DND-41 (cell line): ENCODE measurements around the gene CMTR2.

Experiments used
- ATAC-seq: fragments of 200-7000 bp; cut with Tn5 transposase; 3 replicates; pipeline ENCODE4 v1.9.1; 2021; ENCODE audit warnings: low read depth; ENCODE audit not compliant: insufficient read depth
- DNase-seq: peaks from one replicate; pipeline ENCODE4 v3.0.0-alpha.2; 2020
- H2AFZ ChIP-seq: 2 replicates; pipeline ENCODE4 v1.6.0; 2012; ENCODE audit warnings: low read depth, low read length
- H3K27ac ChIP-seq: 2 replicates; pipeline ENCODE4 v1.5.1; 2012; ENCODE audit warnings: low read length, inconsistent platforms
- H3K27me3 ChIP-seq: fragments of 200-600 bp; sonication (generic); 2 replicates; pipeline ENCODE4 v1.6.0; 2012; ENCODE audit warnings: low read length, mild to moderate bottlenecking, inconsistent platforms; ENCODE audit not compliant: insufficient read depth, poor library complexity
- H3K36me3 ChIP-seq: 2 replicates; pipeline ENCODE4 v1.5.1; 2012; ENCODE audit warnings: low read length, inconsistent platforms; ENCODE audit not compliant: insufficient read depth
- H3K4me1 ChIP-seq: 2 replicates; pipeline ENCODE4 v1.5.1; 2012; ENCODE audit warnings: mild to moderate bottlenecking, low read length; ENCODE audit not compliant: insufficient read depth
- H3K4me2 ChIP-seq: 2 replicates; pipeline ENCODE4 v1.6.0; 2012; ENCODE audit warnings: mild to moderate bottlenecking, moderate library complexity, low read length, inconsistent platforms; ENCODE audit not compliant: insufficient read depth
- H3K4me3 ChIP-seq, 2 experiments: fragments of 200-600 bp in 1 of 2; shearing (Covaris generic) in 1 of 2; 2 replicates each; pipeline ENCODE4 v1.5.1; 2012 to 2016; ENCODE audit warnings: inconsistent platforms in 2 of 2, low read length in 2 of 2, mild to moderate bottlenecking in 2 of 2, low read depth in 1 of 2, moderate library complexity in 1 of 2
- H3K79me2 ChIP-seq: 2 replicates; pipeline ENCODE4 v1.6.0; 2012; ENCODE audit warnings: low read length, inconsistent platforms; ENCODE audit not compliant: insufficient read depth
- H3K9ac ChIP-seq: 2 replicates; pipeline ENCODE4 v1.6.0; 2012; ENCODE audit warnings: low read depth, mild to moderate bottlenecking, inconsistent platforms, low read length, moderate library complexity
- H3K9me3 ChIP-seq: 2 replicates; pipeline ENCODE4 v1.5.1; 2012; ENCODE audit warnings: low read length, moderate library complexity, mild to moderate bottlenecking, inconsistent platforms; ENCODE audit not compliant: insufficient read depth, severe bottlenecking
- H4K20me1 ChIP-seq: 2 replicates; pipeline ENCODE4 v1.6.0; 2012; ENCODE audit warnings: low read length; ENCODE audit not compliant: insufficient read depth
- EZH2 ChIP-seq: IDR thresholded peaks from 3 replicates; pipeline ENCODE4 v1.6.1; 2012; ENCODE audit warnings: borderline replicate concordance, low read depth, mild to moderate bottlenecking, moderate library complexity, low read length, inconsistent platforms; ENCODE audit not compliant: severe bottlenecking
- TF ChIP-seq, protein P1 (sequence below): IDR thresholded peaks from 2 replicates; pipeline ENCODE4 v1.5.1; 2012; ENCODE audit warnings: borderline replicate concordance, low read length, moderate library complexity, mild to moderate bottlenecking; ENCODE audit not compliant: poor library complexity, severe bottlenecking; ENCODE audit errors: extremely low read depth

Gene CMTR2

GRCh38 chr16:71254832-71255525, 34.2 kb downstream of the CMTR2 start:
- Histone ChIP-seq H3K9me3 (no peaks in the 10 kb centered on the region), H3K4me1 (peaks cover 6% of the 10 kb centered on the region; the same call in 1 of the 2 replicates), H3K36me3 (no peaks in the 10 kb centered on the region), H3K79me2 (no peaks in the 10 kb centered on the region), H3K27me3 (no peaks in the 10 kb centered on the region), H3K27ac (no peak overlapping the region), H3K4me3 (no peak overlapping the region), H2AFZ (0 out of 2 replicates have a peak overlapping the region, but pooled peaks have one; percentile 10), H4K20me1 (no peaks in the 10 kb centered on the region), H3K4me2 (no peak overlapping the region), H3K9ac (no peak overlapping the region)
- ATAC-seq: no peak
- no peak for DNase-seq
- TF ChIP-seq, protein P1, sequence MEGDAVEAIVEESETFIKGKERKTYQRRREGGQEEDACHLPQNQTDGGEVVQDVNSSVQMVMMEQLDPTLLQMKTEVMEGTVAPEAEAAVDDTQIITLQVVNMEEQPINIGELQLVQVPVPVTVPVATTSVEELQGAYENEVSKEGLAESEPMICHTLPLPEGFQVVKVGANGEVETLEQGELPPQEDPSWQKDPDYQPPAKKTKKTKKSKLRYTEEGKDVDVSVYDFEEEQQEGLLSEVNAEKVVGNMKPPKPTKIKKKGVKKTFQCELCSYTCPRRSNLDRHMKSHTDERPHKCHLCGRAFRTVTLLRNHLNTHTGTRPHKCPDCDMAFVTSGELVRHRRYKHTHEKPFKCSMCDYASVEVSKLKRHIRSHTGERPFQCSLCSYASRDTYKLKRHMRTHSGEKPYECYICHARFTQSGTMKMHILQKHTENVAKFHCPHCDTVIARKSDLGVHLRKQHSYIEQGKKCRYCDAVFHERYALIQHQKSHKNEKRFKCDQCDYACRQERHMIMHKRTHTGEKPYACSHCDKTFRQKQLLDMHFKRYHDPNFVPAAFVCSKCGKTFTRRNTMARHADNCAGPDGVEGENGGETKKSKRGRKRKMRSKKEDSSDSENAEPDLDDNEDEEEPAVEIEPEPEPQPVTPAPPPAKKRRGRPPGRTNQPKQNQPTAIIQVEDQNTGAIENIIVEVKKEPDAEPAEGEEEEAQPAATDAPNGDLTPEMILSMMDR: no peak
- no peak for TF ChIP-seq EZH2

- H2AFZ ChIP-seq: no peak overlapping the region
- no peak overlapping the region for H3K4me2 ChIP-seq
These were observed 38.6 kb downstream of the CMTR2 start for GRCh38 chr16:71250461-71251235.

GRCh38 chr16:71249399-71249798, 39.8 kb downstream of the CMTR2 start:
- H3K4me2 ChIP-seq: no peak overlapping the region
- H3K79me2 ChIP-seq: no peaks in the 10 kb centered on the region
- no peak overlapping the region for H3K27ac ChIP-seq
- no peak for DNase-seq
- no peak overlapping the region for H3K4me3 ChIP-seq
- H4K20me1 ChIP-seq: no peaks in the 10 kb centered on the region
- no peaks in the 10 kb centered on the region for H3K4me1 ChIP-seq
- no peak overlapping the region for H2AFZ ChIP-seq
- TF ChIP-seq EZH2: no peak
- TF ChIP-seq, protein P1: no peak
- ATAC-seq: no peak
- H3K9ac ChIP-seq: no peak overlapping the region
- H3K9me3 ChIP-seq: no peaks in the 10 kb centered on the region
- H3K36me3 ChIP-seq: no peaks in the 10 kb centered on the region
- H3K27me3 ChIP-seq: no peaks in the 10 kb centered on the region

More at GRCh38 chr16:71250461-71251235, 38.6 kb downstream of the CMTR2 start:
- H3K4me3 ChIP-seq: no peak overlapping the region
- no peak overlapping the region for H3K27ac ChIP-seq
- H4K20me1 ChIP-seq: no peaks in the 10 kb centered on the region
- TF ChIP-seq, protein P1: no peak
- no peak for TF ChIP-seq EZH2
- no peaks in the 10 kb centered on the region for H3K79me2 ChIP-seq
- H3K36me3 ChIP-seq: no peaks in the 10 kb centered on the region
- H3K4me1 ChIP-seq: no peaks in the 10 kb centered on the region
- H3K9me3 ChIP-seq: no peaks in the 10 kb centered on the region
- DNase-seq (no peak), ATAC-seq (no peak)
- H3K9ac ChIP-seq: no peak overlapping the region
- no peaks in the 10 kb centered on the region for H3K27me3 ChIP-seq
